K562 (cell line): ENCODE results near the gene THAP2. TPM values are rescaled to one million over a fixed set of nuclear protein-coding genes. Genes with fewer than 3 reads are reported as not detected.

Source experiments
- E2F3 ChIP-seq: fragments of 250-450 bp; sonication (Bioruptor Pico); IDR thresholded peaks from 2 replicates; pipeline ENCODE4 v1.4.0; 2020; ENCODE audit warnings: mild to moderate bottlenecking
- EP300 ChIP-seq: IDR thresholded peaks from 2 replicates; pipeline ENCODE4 v1.6.1; 2012; ENCODE audit warnings: low read length, improper control_type of control experiment
- ETV1 ChIP-seq: fragments of 450-650 bp; conservative IDR thresholded peaks from 2 replicates; pipeline ENCODE4 v1.6.1; 2016; ENCODE audit warnings: missing genetic modification characterization, control low read depth, low read depth, missing compliant biosample characterization
- GATA2 ChIP-seq: sonication (generic); formaldehyde crosslinking; IDR thresholded peaks from 2 replicates; pipeline ENCODE4 v1.4.0; 2020; ENCODE audit warnings: mild to moderate bottlenecking, missing genetic modification reagents
- KHSRP ChIP-seq: fragments of 450-650 bp; IDR thresholded peaks from 2 replicates; pipeline ENCODE4 v1.6.1; 2017
- MBD2 ChIP-seq: sonication (generic); IDR thresholded peaks from 2 replicates; pipeline ENCODE4 v1.6.1; 2016; ENCODE audit warnings: low read depth, borderline replicate concordance
- PML ChIP-seq: IDR thresholded peaks from 2 replicates; pipeline ENCODE4 v1.6.1; 2012; ENCODE audit warnings: low read length, inconsistent platforms
- RAD21 ChIP-seq, 2 experiments: fragments of 250-450 bp in 1 of 2; fragments of 450-650 bp in 1 of 2; sonication (Bioruptor Pico) in 1 of 2; formaldehyde crosslinking in 1 of 2; IDR thresholded peaks in 1 of 2; conservative IDR thresholded peaks in 1 of 2; 2 replicates each; pipeline versions ENCODE4 v1.4.0 to v1.8.0; 2020 to 2022; ENCODE audit warnings: mild to moderate bottlenecking in 2 of 2, moderate library complexity in 1 of 2
- TFAM ChIP-seq: fragments of 250-450 bp; sonication (Bioruptor Pico); conservative IDR thresholded peaks from 2 replicates; pipeline ENCODE4 v1.5.0; 2021; ENCODE audit warnings: mild to moderate bottlenecking, moderate library complexity
- ZNF12 ChIP-seq: sonication (generic); formaldehyde crosslinking; IDR thresholded peaks from 2 replicates; pipeline ENCODE4 v1.4.0; 2020; ENCODE audit warnings: mild to moderate bottlenecking, missing genetic modification reagents
- ZNF121 ChIP-seq: sonication (generic); formaldehyde crosslinking; conservative IDR thresholded peaks from 2 replicates; pipeline ENCODE4 v1.8.0; 2022; ENCODE audit warnings: missing genetic modification reagents
- ZNF316 ChIP-seq: fragments of 450-650 bp; IDR thresholded peaks from 2 replicates; pipeline ENCODE4 v1.6.1; 2016
- ZNF384 ChIP-seq: IDR thresholded peaks from 2 replicates; pipeline ENCODE4 v1.6.1; 2012; ENCODE audit warnings: low read depth, low read length, improper control_type of control experiment
- polyA plus RNA-seq, 8 experiments: library from polyadenylated mRNA; depleted of rRNA in 4 of 8; stranded (reverse) in 5 of 8; unstranded in 3 of 8; fragments of >200 nt; fragmentation: Nextera tagmentation in 2 of 8; fragmentation: Illumina TruSeq in 1 of 8; extraction: Ambion mirVana in 2 of 8; extraction: Trizol in 1 of 8; gene quantifications; 2 replicates each; pipeline versions ENCODE4 v1.2.1 to v1.2.3, GENCODE V29; 2011 to 2014; ENCODE audit warnings: inconsistent platforms in 1 of 8, missing spikeins in 1 of 8
- total RNA-seq, 7 experiments: library from RNA; depleted of rRNA in 6 of 7; stranded (reverse); fragments of >200 nt in 6 of 7; fragmentation: Illumina TruSeq in 2 of 7; extraction: Trizol in 2 of 7; gene quantifications; 2 replicates each; pipeline versions ENCODE4 v1.2.1 to v1.2.3, GENCODE V29; 2011 to 2021; ENCODE audit warnings: low replicate concordance in 1 of 7
- TF ChIP-seq, protein P1 (sequence below): fragments of 150-350 bp; conservative IDR thresholded peaks from 2 replicates; pipeline ENCODE4 v1.6.1; 2014; ENCODE audit warnings: low read length
- TF ChIP-seq, protein P2 (sequence below): fragments of 250-450 bp; sonication (Bioruptor Pico); IDR thresholded peaks from 2 replicates; pipeline ENCODE4 v1.5.0; 2020; ENCODE audit warnings: mild to moderate bottlenecking
- TF ChIP-seq, protein P3 (sequence below): fragments of 250-450 bp; sonication (Bioruptor Pico); IDR thresholded peaks from 2 replicates; pipeline ENCODE4 v1.4.0; 2020
- TF ChIP-seq, protein P4 (sequence below): fragments of 250-450 bp; sonication (Bioruptor Pico); IDR thresholded peaks from 2 replicates; pipeline ENCODE4 v1.8.0; 2021; ENCODE audit warnings: moderate library complexity, mild to moderate bottlenecking, inconsistent platforms
- TF ChIP-seq, protein P5 (sequence below), 2 experiments: fragments of 450-650 bp; conservative IDR thresholded peaks; 2 replicates each; pipeline ENCODE4 v1.6.1; 2017; ENCODE audit warnings: mild to moderate bottlenecking in 2 of 2, moderate library complexity in 2 of 2
- TF ChIP-seq, protein P6 (sequence below): fragments of 200-800 bp; sonication (Bioruptor generic); IDR thresholded peaks from 2 replicates; pipeline ENCODE4 v1.6.1; 2017; ENCODE audit warnings: missing genetic modification characterization, missing compliant biosample characterization

THAP2 gene
- total and polyA plus RNA-seq, 9 of the 15 experiments (the other 6 are each of a cell fraction or from before 2014, with no cell fraction given) = 1.8 to 18.9 (median 7.3) TPM

DNA sequence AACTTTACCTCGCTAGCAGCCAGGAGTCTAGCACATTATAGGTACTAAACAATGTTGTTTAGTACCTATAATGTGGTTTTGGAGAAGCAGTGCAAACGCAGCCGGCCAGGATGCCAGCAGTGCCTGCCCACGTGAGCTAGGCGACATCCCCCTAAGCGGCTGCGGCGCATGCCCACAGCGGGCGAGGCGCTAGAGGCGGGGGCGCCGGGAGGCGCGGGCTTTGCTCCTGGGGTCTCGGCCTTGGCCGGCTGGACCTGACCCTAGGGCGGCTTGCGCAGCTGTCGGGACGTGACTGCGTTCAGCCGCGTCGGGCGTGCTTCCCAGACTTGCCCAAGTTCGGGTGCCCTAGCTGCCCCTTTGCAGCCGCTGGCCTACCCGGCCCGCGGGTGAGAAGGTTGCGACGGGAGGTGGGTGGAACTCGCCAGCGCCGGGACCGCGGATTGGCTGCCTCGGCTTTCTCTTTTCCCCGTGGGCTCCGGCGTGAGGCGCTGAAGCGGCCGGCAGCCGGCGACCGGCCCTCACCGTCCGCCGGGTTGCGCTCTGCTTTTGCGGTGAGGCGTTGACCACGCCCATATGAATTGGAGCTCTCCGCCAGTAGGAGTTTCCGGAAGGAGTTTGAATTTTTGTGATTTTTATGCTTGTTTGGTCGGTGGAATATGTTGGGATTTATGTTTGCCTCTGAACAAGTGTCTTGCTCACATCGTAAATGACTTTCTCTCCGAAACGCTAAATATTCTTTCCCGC, 22.0 kb downstream of the THAP2 start, which contains the start of gene TMEM19 (continued):
- TF ChIP-seq RAD21 (CRISPR knock-in tag; conservative IDR thresholded peaks at IDR 0.05 in 1 of 2, IDR thresholded peaks at IDR 0.05 in 1 of 2) (peak; percentile 38 to 52; a peak in 3 of 4 replicates), E2F3 (CRISPR knock-in tag) (0 out of 2 replicates have a peak, but pooled peaks have one; percentile 42), TFAM (CRISPR knock-in tag) (no peak), KHSRP (no peak), MBD2 (peak; percentile 60; the same call in 1 of the 2 replicates), ZNF12 (CRISPR knock-in tag) (no peak), ZNF316 (no peak), ZNF384 (no peak), ZNF121 (CRISPR knock-in tag) (no peak), PML (peak; percentile 63), EP300 (peak; percentile 5; the same call in 1 of the 2 replicates), GATA2 (CRISPR knock-in tag) (no peak), ETV1 (tag) (peak; percentile 63; the same call in 1 of the 2 replicates)
- TF ChIP-seq, protein P1, sequence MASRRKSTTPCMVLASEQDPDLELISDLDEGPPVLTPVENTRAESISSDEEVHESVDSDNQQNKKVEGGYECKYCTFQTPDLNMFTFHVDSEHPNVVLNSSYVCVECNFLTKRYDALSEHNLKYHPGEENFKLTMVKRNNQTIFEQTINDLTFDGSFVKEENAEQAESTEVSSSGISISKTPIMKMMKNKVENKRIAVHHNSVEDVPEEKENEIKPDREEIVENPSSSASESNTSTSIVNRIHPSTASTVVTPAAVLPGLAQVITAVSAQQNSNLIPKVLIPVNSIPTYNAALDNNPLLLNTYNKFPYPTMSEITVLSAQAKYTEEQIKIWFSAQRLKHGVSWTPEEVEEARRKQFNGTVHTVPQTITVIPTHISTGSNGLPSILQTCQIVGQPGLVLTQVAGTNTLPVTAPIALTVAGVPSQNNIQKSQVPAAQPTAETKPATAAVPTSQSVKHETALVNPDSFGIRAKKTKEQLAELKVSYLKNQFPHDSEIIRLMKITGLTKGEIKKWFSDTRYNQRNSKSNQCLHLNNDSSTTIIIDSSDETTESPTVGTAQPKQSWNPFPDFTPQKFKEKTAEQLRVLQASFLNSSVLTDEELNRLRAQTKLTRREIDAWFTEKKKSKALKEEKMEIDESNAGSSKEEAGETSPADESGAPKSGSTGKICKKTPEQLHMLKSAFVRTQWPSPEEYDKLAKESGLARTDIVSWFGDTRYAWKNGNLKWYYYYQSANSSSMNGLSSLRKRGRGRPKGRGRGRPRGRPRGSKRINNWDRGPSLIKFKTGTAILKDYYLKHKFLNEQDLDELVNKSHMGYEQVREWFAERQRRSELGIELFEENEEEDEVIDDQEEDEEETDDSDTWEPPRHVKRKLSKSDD = 0 out of 2 replicates have a peak, but pooled peaks have one; percentile 22
- TF ChIP-seq, protein P2, sequence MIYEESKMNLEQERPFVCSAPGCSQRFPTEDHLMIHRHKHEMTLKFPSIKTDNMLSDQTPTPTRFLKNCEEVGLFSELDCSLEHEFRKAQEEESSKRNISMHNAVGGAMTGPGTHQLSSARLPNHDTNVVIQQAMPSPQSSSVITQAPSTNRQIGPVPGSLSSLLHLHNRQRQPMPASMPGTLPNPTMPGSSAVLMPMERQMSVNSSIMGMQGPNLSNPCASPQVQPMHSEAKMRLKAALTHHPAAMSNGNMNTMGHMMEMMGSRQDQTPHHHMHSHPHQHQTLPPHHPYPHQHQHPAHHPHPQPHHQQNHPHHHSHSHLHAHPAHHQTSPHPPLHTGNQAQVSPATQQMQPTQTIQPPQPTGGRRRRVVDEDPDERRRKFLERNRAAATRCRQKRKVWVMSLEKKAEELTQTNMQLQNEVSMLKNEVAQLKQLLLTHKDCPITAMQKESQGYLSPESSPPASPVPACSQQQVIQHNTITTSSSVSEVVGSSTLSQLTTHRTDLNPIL (CRISPR knock-in tag) = no peak
- TF ChIP-seq, protein P3, sequence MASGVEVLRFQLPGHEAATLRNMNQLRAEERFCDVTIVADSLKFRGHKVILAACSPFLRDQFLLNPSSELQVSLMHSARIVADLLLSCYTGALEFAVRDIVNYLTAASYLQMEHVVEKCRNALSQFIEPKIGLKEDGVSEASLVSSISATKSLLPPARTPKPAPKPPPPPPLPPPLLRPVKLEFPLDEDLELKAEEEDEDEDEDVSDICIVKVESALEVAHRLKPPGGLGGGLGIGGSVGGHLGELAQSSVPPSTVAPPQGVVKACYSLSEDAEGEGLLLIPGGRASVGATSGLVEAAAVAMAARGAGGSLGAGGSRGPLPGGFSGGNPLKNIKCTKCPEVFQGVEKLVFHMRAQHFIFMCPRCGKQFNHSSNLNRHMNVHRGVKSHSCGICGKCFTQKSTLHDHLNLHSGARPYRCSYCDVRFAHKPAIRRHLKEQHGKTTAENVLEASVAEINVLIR = 0 out of 2 replicates have a peak, but pooled peaks have one; percentile 10
- TF ChIP-seq, protein P4, sequence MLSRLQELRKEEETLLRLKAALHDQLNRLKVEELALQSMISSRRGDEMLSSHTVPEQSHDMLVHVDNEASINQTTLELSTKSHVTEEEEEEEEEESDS = no peak
- TF ChIP-seq, protein P5, sequence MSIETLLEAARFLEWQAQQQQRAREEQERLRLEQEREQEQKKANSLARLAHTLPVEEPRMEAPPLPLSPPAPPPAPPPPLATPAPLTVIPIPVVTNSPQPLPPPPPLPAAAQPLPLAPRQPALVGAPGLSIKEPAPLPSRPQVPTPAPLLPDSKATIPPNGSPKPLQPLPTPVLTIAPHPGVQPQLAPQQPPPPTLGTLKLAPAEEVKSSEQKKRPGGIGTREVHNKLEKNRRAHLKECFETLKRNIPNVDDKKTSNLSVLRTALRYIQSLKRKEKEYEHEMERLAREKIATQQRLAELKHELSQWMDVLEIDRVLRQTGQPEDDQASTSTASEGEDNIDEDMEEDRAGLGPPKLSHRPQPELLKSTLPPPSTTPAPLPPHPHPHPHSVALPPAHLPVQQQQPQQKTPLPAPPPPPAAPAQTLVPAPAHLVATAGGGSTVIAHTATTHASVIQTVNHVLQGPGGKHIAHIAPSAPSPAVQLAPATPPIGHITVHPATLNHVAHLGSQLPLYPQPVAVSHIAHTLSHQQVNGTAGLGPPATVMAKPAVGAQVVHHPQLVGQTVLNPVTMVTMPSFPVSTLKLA (conservative IDR thresholded peaks at IDR 0.05) = peak; percentile 68 to 78
- TF ChIP-seq, protein P6, sequence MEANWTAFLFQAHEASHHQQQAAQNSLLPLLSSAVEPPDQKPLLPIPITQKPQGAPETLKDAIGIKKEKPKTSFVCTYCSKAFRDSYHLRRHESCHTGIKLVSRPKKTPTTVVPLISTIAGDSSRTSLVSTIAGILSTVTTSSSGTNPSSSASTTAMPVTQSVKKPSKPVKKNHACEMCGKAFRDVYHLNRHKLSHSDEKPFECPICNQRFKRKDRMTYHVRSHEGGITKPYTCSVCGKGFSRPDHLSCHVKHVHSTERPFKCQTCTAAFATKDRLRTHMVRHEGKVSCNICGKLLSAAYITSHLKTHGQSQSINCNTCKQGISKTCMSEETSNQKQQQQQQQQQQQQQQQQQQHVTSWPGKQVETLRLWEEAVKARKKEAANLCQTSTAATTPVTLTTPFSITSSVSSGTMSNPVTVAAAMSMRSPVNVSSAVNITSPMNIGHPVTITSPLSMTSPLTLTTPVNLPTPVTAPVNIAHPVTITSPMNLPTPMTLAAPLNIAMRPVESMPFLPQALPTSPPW (CRISPR knock-in tag) = peak; percentile 77
